ENCODE data around the gene TOP3B. TPM values are rescaled to one million over a fixed set of nuclear protein-coding genes. Genes with fewer than 3 reads are reported as not detected.

TOP3B gene
- polyA plus RNA-seq, 1 experiment, result 12.8 TPM

- TF ChIP-seq CTCF (IDR thresholded peaks at IDR 0.05; ENCODE audit: insufficient read depth, low read depth, low read length), result no peak
- DNase-seq (ENCODE audit: low read depth), result no peak
- ChIA-PET CTCF (interaction anchor here (3.0 to 6.3 kb wide), 2 partner anchors 13 to 28 kb away, joined by 11 to 37 read pairs; partner anchors contain the start of gene PPM1F), POLR2A (no interaction called here)
- Histone ChIP-seq H3K4me3 (ENCODE audit: low read depth, low read length) (no peak overlapping the region), H3K27me3 (ENCODE audit: control insufficient read depth, insufficient read depth, low read length) (no peaks in the 10 kb centered on the region), H3K36me3 (ENCODE audit: control insufficient read depth, insufficient read depth, low read length) (peaks cover 56% of the 10 kb centered on the region)
Measured at GRCh38 chr22:21965762-21966288, 16.8 kb downstream of the TOP3B start.

GRCh38 chr22:21964918-21965484, 17.6 kb downstream of the TOP3B start:
- CTCF ChIA-PET, result interaction anchor here (0.6 to 6.3 kb wide), 2 partner anchors 12 to 15 kb away, joined by 3 to 37 read pairs; partner anchors contain the start of gene PPM1F
- no peaks in the 10 kb centered on the region for H3K27me3 ChIP-seq (ENCODE audit: control insufficient read depth, insufficient read depth, low read length)

GRCh38 chr22:21964234-21964633, 18.4 kb downstream of the TOP3B start:
- DNase-seq (ENCODE audit: low read depth), result no peak
- ChIA-PET POLR2A (no interaction called here), CTCF (interaction anchor here (1.5 to 6.3 kb wide), 2 partner anchors 8 to 11 kb away, joined by 3 to 37 read pairs; partner anchors contain the start of gene PPM1F)
- Histone ChIP-seq H3K4me3 (ENCODE audit: low read depth, low read length) (no peak overlapping the region), H3K27me3 (ENCODE audit: control insufficient read depth, insufficient read depth, low read length) (no peaks in the 10 kb centered on the region), H3K36me3 (ENCODE audit: control insufficient read depth, insufficient read depth, low read length) (peaks cover 52% of the 10 kb centered on the region)
- no peak for TF ChIP-seq CTCF (IDR thresholded peaks at IDR 0.05; ENCODE audit: insufficient read depth, low read depth, low read length)

More at GRCh38 chr22:21964918-21965484, 17.6 kb downstream of the TOP3B start:
- POLR2A ChIA-PET, result no interaction called here
- Histone ChIP-seq H3K4me3 (ENCODE audit: low read depth, low read length) (no peak overlapping the region), H3K36me3 (ENCODE audit: control insufficient read depth, insufficient read depth, low read length) (peaks cover 51% of the 10 kb centered on the region)
- no peak for DNase-seq (ENCODE audit: low read depth)
- TF ChIP-seq CTCF (IDR thresholded peaks at IDR 0.05; ENCODE audit: insufficient read depth, low read depth, low read length), result no peak

GRCh38 chr22:21963790-21964211, 18.8 kb downstream of the TOP3B start:
- TF ChIP-seq CTCF (IDR thresholded peaks at IDR 0.05; ENCODE audit: insufficient read depth, low read depth, low read length), result no peak
- ChIA-PET POLR2A (interaction anchor here (0.6 kb wide), 1 partner anchor 146 kb away, joined by 5 read pairs; no protein-coding TSS in a partner anchor), CTCF (interaction anchor here (1.5 kb wide), 1 partner anchor 8 kb away, joined by 3 read pairs; no protein-coding TSS in a partner anchor)
- Histone ChIP-seq H3K4me3 (ENCODE audit: low read depth, low read length) (no peak overlapping the region), H3K27me3 (ENCODE audit: control insufficient read depth, insufficient read depth, low read length) (no peaks in the 10 kb centered on the region), H3K36me3 (ENCODE audit: control insufficient read depth, insufficient read depth, low read length) (peaks cover 55% of the 10 kb centered on the region)
- no peak for DNase-seq (ENCODE audit: low read depth)

- no peak overlapping the region for H3K4me3 ChIP-seq (ENCODE audit: low read depth, low read length)
Measured at GRCh38 chr22:21963286-21963685, 19.3 kb downstream of the TOP3B start.

More at GRCh38 chr22:21963286-21963685, 19.3 kb downstream of the TOP3B start:
- ChIA-PET CTCF (interaction anchor here (1.2 to 1.5 kb wide), 2 partner anchors 9 to 19 kb away, joined by 3 read pairs; partner anchors contain the start of gene TOP3B), POLR2A (interaction anchor here (0.6 kb wide), 1 partner anchor 146 kb away, joined by 5 read pairs; no protein-coding TSS in a partner anchor)
- DNase-seq (ENCODE audit: low read depth), result no peak
- Histone ChIP-seq H3K27me3 (ENCODE audit: control insufficient read depth, insufficient read depth, low read length) (no peaks in the 10 kb centered on the region), H3K36me3 (ENCODE audit: control insufficient read depth, insufficient read depth, low read length) (peaks cover 55% of the 10 kb centered on the region)
- no peak for TF ChIP-seq CTCF (IDR thresholded peaks at IDR 0.05; ENCODE audit: insufficient read depth, low read depth, low read length)

Measured in BJ (cell line).